A673 (cell line): ENCODE data around the gene CIB2.

Source experiments
- EZH2 ChIP-seq: fragments of 200-600 bp; sonication (generic); IDR thresholded peaks from 2 replicates; pipeline ENCODE4 v1.6.1; 2017; ENCODE audit warnings: borderline replicate concordance, low read depth, mild to moderate bottlenecking, mixed read lengths, antibody characterized with exemption, low read length; ENCODE audit not compliant: poor library complexity, severe bottlenecking
- TF ChIP-seq, protein P1 (sequence below): fragments of 300-800, 200-600 bp; sonication (generic); conservative IDR thresholded peaks from 2 replicates; pipeline ENCODE4 v1.5.1; 2017; ENCODE audit warnings: low read depth, mild to moderate bottlenecking, antibody characterized with exemption, low read length, moderate library complexity, mixed read lengths

DNA sequence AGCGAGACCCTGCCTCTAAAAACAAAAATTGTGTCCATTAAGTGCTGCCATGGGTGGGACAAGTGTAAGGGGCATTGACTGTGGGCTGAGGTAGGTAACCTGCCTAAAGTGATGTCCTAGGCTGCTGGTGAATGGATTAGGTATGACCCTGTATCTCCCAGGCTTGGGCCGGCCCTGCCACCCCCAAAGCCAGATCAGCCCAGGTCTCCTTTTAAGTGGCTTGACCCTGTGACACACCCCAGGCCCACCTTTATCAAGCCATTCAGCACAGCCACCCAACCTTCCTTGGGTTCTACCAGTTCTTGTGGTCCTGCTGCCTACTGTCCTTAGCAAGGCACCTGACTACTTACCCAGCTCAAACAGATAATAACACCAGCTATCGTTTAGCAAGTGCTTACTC, 18.7 kb downstream of the CIB2 start:
- TF ChIP-seq, protein P1, sequence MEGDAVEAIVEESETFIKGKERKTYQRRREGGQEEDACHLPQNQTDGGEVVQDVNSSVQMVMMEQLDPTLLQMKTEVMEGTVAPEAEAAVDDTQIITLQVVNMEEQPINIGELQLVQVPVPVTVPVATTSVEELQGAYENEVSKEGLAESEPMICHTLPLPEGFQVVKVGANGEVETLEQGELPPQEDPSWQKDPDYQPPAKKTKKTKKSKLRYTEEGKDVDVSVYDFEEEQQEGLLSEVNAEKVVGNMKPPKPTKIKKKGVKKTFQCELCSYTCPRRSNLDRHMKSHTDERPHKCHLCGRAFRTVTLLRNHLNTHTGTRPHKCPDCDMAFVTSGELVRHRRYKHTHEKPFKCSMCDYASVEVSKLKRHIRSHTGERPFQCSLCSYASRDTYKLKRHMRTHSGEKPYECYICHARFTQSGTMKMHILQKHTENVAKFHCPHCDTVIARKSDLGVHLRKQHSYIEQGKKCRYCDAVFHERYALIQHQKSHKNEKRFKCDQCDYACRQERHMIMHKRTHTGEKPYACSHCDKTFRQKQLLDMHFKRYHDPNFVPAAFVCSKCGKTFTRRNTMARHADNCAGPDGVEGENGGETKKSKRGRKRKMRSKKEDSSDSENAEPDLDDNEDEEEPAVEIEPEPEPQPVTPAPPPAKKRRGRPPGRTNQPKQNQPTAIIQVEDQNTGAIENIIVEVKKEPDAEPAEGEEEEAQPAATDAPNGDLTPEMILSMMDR, result no peak
- TF ChIP-seq EZH2, result no peak
